Stomach (tissue), 4 donors: ENCODE measurements around the gene MOV10L1.

Experiments used
- POLR2A ChIP-seq, 4 donors: fragments of 450-650 bp; IDR thresholded peaks; one replicate each; pipeline ENCODE4 v1.6.1; 2016; ENCODE audit warnings: antibody characterized with exemption in 4 of 4, control low read depth in 2 of 4, mild to moderate bottlenecking in 1 of 4, moderate library complexity in 1 of 4
- TF ChIP-seq, protein P1 (sequence below), 7 experiments: fragments of 450-650 bp in 4 of 7; fragments of 200-600 bp in 3 of 7; sonication (generic) in 3 of 7; IDR thresholded peaks; one replicate each; pipeline ENCODE4 v1.5.1; 2016 to 2019; ENCODE audit warnings: antibody characterized with exemption in 7 of 7, control low read depth in 2 of 7, mild to moderate bottlenecking in 1 of 7

DNA sequence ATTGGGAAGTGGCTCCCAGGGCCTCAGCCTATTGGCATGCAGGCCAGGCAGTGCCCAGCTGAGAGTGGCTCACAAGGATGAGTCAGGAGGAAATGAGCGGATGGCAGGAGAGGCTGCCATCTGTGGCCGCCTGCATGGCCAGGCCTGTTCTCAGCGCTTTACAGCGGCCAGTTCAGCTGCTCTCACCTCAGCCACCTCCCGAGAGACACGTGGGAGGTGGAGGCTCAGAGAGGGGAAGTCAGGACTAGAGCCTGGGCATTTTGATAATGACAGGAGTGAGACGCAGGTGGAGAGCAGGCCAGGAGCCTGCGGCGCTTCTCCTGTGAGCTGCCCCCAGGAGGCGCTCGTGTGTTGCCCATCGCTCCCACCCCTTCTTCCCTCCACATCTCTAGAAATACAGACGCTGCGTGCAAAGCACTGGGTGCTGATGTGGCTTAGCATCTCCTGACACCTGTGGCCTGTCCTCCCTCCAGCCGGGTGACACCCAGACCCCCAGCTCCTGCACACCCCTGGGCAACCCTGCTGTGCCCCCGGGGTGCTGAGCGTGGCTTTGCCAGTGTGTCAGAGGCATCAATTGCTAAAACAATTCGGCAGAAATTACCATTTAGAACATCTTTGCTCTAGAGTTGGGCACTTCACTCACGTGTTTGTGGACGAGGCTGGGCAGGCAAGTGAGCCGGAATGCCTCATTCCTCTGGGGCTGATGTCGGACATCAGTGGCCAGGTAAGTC, 59.4 kb downstream of the MOV10L1 start:
- TF ChIP-seq, protein P1, sequence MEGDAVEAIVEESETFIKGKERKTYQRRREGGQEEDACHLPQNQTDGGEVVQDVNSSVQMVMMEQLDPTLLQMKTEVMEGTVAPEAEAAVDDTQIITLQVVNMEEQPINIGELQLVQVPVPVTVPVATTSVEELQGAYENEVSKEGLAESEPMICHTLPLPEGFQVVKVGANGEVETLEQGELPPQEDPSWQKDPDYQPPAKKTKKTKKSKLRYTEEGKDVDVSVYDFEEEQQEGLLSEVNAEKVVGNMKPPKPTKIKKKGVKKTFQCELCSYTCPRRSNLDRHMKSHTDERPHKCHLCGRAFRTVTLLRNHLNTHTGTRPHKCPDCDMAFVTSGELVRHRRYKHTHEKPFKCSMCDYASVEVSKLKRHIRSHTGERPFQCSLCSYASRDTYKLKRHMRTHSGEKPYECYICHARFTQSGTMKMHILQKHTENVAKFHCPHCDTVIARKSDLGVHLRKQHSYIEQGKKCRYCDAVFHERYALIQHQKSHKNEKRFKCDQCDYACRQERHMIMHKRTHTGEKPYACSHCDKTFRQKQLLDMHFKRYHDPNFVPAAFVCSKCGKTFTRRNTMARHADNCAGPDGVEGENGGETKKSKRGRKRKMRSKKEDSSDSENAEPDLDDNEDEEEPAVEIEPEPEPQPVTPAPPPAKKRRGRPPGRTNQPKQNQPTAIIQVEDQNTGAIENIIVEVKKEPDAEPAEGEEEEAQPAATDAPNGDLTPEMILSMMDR (IDR thresholded peaks at IDR 0.05): peak in 5 of 7 experiments; percentile 62 to 82 (median 73)
- TF ChIP-seq POLR2A (IDR thresholded peaks at IDR 0.05): no peak
